Stimulated activated CD4-positive, alpha-beta T cell treated with anti-CD3 and anti-CD28 coated beads, Interleukin-4, amount 100 ng/mL, for 1 hour (primary cell): ENCODE data around the gene SPINK9.

ENCODE experiments used
- DNase-seq: peaks from one replicate; pipeline ENCODE4 v3.0.0-alpha.2; 2020

The SPINK9 gene

GRCh38 chr5:148335259-148335658, at the start of gene SPINK9:
TSS of gene SPINK9 (plus strand) at chr5:148335559. CDS start at chr5:148335614, 55 bp downstream.
- DNase-seq: no peak

- no peak for DNase-seq
Measured at GRCh38 chr5:148290271-148291195, 44.8 kb upstream of the SPINK9 start.

- no peak for DNase-seq
Measured at GRCh38 chr5:148297731-148298130, 37.6 kb upstream of the SPINK9 start.

GRCh38 chr5:148306446-148306845, 28.9 kb upstream of the SPINK9 start:
- no peak for DNase-seq

GRCh38 chr5:148309019-148309418, 26.3 kb upstream of the SPINK9 start:
- no peak for DNase-seq

GRCh38 chr5:148309746-148310145, 25.6 kb upstream of the SPINK9 start:
- no peak for DNase-seq

GRCh38 chr5:148311484-148311883, 23.9 kb upstream of the SPINK9 start:
- DNase-seq: no peak

- no peak for DNase-seq
Measured at GRCh38 chr5:148312153-148312552, 23.2 kb upstream of the SPINK9 start, which contains the start of gene SPINK7. TSS of gene SPINK7 (plus strand) at chr5:148312423. CDS start at chr5:148312484, 61 bp downstream.

- DNase-seq: no peak
Measured at GRCh38 chr5:148314187-148314586, 21.2 kb upstream of the SPINK9 start.

GRCh38 chr5:148314731-148315130, 20.6 kb upstream of the SPINK9 start:
- no peak for DNase-seq

GRCh38 chr5:148320011-148320963, 15.1 kb upstream of the SPINK9 start:
- DNase-seq: peak; percentile 27

- DNase-seq: no peak
Measured at GRCh38 chr5:148333262-148333849, 2.0 kb upstream of the SPINK9 start.

GRCh38 chr5:148336704-148337435, 1.5 kb downstream of the SPINK9 start:
- no peak for DNase-seq

- DNase-seq: no peak
Measured at GRCh38 chr5:148342371-148343045, 7.1 kb downstream of the SPINK9 start.

GRCh38 chr5:148343046-148343407, 7.7 kb downstream of the SPINK9 start:
- no peak for DNase-seq

GRCh38 chr5:148343603-148344487, 8.5 kb downstream of the SPINK9 start:
- DNase-seq: no peak

GRCh38 chr5:148347706-148348105, 12.3 kb downstream of the SPINK9 start:
- DNase-seq: no peak

GRCh38 chr5:148352696-148353095, 17.3 kb downstream of the SPINK9 start:
- DNase-seq: no peak

GRCh38 chr5:148353634-148354033, 18.3 kb downstream of the SPINK9 start:
- no peak for DNase-seq

- DNase-seq: no peak
Measured at GRCh38 chr5:148364343-148364742, 29.0 kb downstream of the SPINK9 start.

GRCh38 chr5:148368299-148368698, 32.9 kb downstream of the SPINK9 start:
- no peak for DNase-seq
